Small intestine (tissue), 7 donors: Measurements from ENCODE around the gene NOLC1. TPM values are rescaled to one million over a fixed set of nuclear protein-coding genes. Genes with fewer than 3 reads are reported as not detected.

Experiments used
- DNase-seq, 2 donors: peaks; one replicate each; pipeline versions ENCODE4 v3.0.0 to v3.0.0-alpha.2; 2013
- FAIRE-seq: peaks from 2 replicates; lab custom pipeline; 2012; peaks lifted over from hg19 to GRCh38; lab: Jason Lieb, UNC
- H3K27ac ChIP-seq, 3 donors: one replicate each; pipeline ENCODE4 v1.5.1; 2013; ENCODE audit warnings: low read length in 2 of 3, mild to moderate bottlenecking in 2 of 3, control low read depth in 1 of 3, inconsistent platforms in 1 of 3, low read depth in 1 of 3, moderate library complexity in 1 of 3
- H3K27me3 ChIP-seq, 3 donors: one replicate each; pipeline ENCODE4 v1.6.1; 2013; ENCODE audit warnings: low read length in 3 of 3, inconsistent platforms in 1 of 3; ENCODE audit not compliant: control insufficient read depth in 3 of 3, insufficient read depth in 3 of 3
- H3K36me3 ChIP-seq, 3 donors: one replicate each; pipeline ENCODE4 v1.6.1; 2013; ENCODE audit warnings: low read length in 3 of 3, inconsistent platforms in 1 of 3, low read depth in 1 of 3, mild to moderate bottlenecking in 1 of 3, moderate library complexity in 1 of 3; ENCODE audit not compliant: control insufficient read depth in 3 of 3, insufficient read depth in 2 of 3
- H3K4me1 ChIP-seq, 3 donors: one replicate each; pipeline ENCODE4 v1.6.1; 2013; ENCODE audit warnings: low read length in 2 of 3, inconsistent platforms in 1 of 3, low read depth in 1 of 3, mild to moderate bottlenecking in 1 of 3, moderate library complexity in 1 of 3; ENCODE audit not compliant: control insufficient read depth in 3 of 3, insufficient read depth in 2 of 3
- H3K4me3 ChIP-seq, 3 donors: one replicate each; pipeline ENCODE4 v1.5.1; 2013; ENCODE audit warnings: low read length in 3 of 3, control low read depth in 1 of 3, inconsistent platforms in 1 of 3, low read depth in 1 of 3, mild to moderate bottlenecking in 1 of 3, moderate library complexity in 1 of 3
- H3K9me3 ChIP-seq, 2 donors: one replicate each; pipeline ENCODE4 v1.6.1; 2013; ENCODE audit warnings: low read depth in 1 of 2, low read length in 1 of 2; ENCODE audit not compliant: control insufficient read depth in 2 of 2, insufficient read depth in 1 of 2
- WGBS, 3 donors: extraction: QIAGEN DNeasy Blood & Tissue Kit; methylation state at CpG; one replicate each; pipeline ENCODE4 v1.1.7; 2013; 5-methylcytosine and 5-hydroxymethylcytosine counted together
- polyA plus RNA-seq, 4 donors: library from polyadenylated mRNA; stranded (reverse) in 3 of 4; unstranded in 1 of 4; fragments of 200-250 nt in 3 of 4; fragments of 120-200 nt in 1 of 4; gene quantifications; one replicate each; pipeline versions ENCODE4 v1.2.1 to v1.2.3, GENCODE V29; 2013
- donor health status: healthy with polysubstance abuse.
- donor health status: control.
- donor health status: control.
- donor health status: Bipolar disorder and iron deficiency.
- donor health status: healthy.

The NOLC1 gene
- polyA plus RNA-seq, 4 donors: 12.7 to 60.4 (median 34.3) TPM

DNA sequence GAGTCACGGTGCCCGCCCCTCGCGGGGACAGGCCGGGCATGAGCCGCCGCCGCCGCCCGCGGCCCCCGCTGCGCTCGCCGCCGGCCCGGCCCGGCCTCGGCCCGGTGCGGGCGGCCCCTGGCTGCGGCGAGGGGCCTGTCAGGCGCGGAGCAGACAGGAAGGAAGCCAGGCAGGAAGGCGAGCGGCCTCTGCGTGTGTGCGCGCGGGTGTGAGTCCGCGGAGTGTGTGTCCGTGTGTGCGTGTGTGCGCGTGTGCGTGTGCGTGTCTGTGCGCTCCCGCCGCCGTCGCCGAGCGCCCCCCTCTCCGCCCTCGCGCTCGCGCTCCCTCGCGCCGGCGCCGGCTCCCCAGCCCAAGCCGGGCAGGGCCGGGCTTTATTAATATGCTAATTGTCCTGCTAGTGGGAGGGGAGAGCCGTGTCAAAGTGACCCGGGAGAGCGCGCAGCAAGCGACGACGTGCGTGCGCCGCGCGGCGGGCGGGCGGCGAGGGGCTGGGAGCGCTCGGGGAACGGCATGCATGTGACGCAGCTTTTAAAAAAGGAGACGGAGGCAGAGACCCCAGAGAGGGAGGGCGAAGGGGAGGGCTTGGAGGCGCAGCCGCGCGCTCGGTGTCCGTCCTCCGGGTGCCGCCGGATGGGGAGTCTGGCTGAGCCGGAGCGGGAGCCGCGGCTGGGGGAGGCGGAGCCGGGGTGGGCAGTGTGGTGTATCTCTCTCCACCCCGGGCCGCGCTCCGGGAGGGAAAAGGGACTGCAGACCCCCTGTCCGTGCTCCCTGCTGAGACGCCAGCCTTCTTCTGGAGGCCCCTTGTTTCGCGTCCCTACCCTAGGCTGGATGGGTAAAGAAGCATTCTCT is 31.8 kb upstream of the NOLC1 start, which contains the start of gene LDB1:
Gene LDB1, minus strand, starts transcription at position 227 of the 849 bp plus-strand sequence. CDS start 258 bp downstream, outside the sequence.
- H3K36me3 ChIP-seq: peaks cover 0 to 3% (median 0%) of the 10 kb centered on the region in 3 donors
- no peaks in the 10 kb centered on the region for H3K27me3 ChIP-seq
- WGBS, 3 donors: 0% methylated on average over 85 to 104 of the region's 104 CpGs
- H3K27ac ChIP-seq: peak within 1 kb of the TSS; percentile 94 to 98 (median 96)
- H3K4me1 ChIP-seq: peaks cover 2 to 53% (median 10%) of the 10 kb centered on the region in 3 donors
- H3K4me3 ChIP-seq: peak within 1 kb of the TSS; percentile 88 to 96 (median 95)
- FAIRE-seq (no peak), DNase-seq (peak; percentile 84 to 94)
- H3K9me3 ChIP-seq: no peaks in the 10 kb centered on the region

- DNase-seq (peak in 1 of 2 donors; percentile 61), FAIRE-seq (no peak)
- H3K4me3 ChIP-seq: peak overlapping the region; percentile 88 to 96 (median 95)
- no peaks in the 10 kb centered on the region for H3K27me3 ChIP-seq
- H3K4me1 ChIP-seq: peaks cover 2 to 49% (median 10%) of the 10 kb centered on the region in 3 donors
- whole genome bisulfite sequencing, 3 donors: 5 to 19% (median 9%) methylated on average over 15 of the region's 15 CpGs
- H3K27ac ChIP-seq: peak overlapping the region; percentile 94 to 98 (median 96)
- H3K9me3 ChIP-seq: no peaks in the 10 kb centered on the region
- peaks cover 0 to 3% (median 0%) of the 10 kb centered on the region in 3 donors for H3K36me3 ChIP-seq
Observed at GRCh38 chr10:102120991-102121738, 31.0 kb upstream of the NOLC1 start.

GRCh38 chr10:102121739-102122372 is 30.3 kb upstream of the NOLC1 start:
- peak overlapping the region in 1 of 3 donors; percentile 95 for H3K4me3 ChIP-seq
- peaks cover 0 to 3% (median 0%) of the 10 kb centered on the region in 3 donors for H3K36me3 ChIP-seq
- no peaks in the 10 kb centered on the region for H3K9me3 ChIP-seq
- WGBS, 3 donors: 50 to 54% (median 52%) methylated on average over 6 of the region's 6 CpGs
- H3K27ac ChIP-seq: peak overlapping the region in 2 of 3 donors; percentile 94 to 98
- no peak for FAIRE-seq
- peak in 1 of 2 donors; percentile 41 for DNase-seq
- H3K4me1 ChIP-seq: peaks cover 2 to 44% (median 7%) of the 10 kb centered on the region in 3 donors
- no peaks in the 10 kb centered on the region for H3K27me3 ChIP-seq

GRCh38 chr10:102122450-102122849 is 29.7 kb upstream of the NOLC1 start:
- peak overlapping the region in 2 of 3 donors; percentile 94 to 98 for H3K27ac ChIP-seq
- DNase-seq (no peak), FAIRE-seq (no peak)
- H3K9me3 ChIP-seq: no peaks in the 10 kb centered on the region
- no peaks in the 10 kb centered on the region for H3K27me3 ChIP-seq
- H3K36me3 ChIP-seq: peaks cover 0 to 3% (median 0%) of the 10 kb centered on the region in 3 donors
- no peak overlapping the region for H3K4me3 ChIP-seq
- H3K4me1 ChIP-seq: peaks cover 2 to 38% (median 5%) of the 10 kb centered on the region in 3 donors
- WGBS, 3 donors: 96 to 100% (median 100%) methylated on average over 1 of the region's 1 CpG

DNA sequence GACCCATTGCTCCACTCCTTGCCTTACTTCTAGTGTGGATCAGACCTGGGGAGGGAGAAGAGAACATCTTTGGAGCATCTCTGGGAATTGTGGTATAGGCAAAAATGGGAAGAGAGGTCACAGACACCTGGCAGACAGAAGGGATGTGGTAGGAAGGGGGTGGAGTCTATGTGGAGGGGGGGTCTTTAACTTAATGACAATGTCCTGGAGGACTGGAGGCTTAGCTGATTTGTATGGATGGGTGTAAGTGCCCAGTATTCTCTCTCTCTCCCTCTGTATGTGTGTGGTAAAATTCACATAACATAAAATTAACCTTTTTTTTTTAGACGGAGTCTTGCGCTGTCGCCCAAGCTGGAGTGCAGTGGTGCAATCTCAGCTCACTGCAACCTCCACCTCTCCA is 29.0 kb upstream of the NOLC1 start:
- H3K4me3 ChIP-seq: no peak overlapping the region
- peak overlapping the region in 1 of 3 donors; percentile 94 for H3K27ac ChIP-seq
- 93 to 100% (median 95%) methylated on average over 3 of the region's 3 CpGs for WGBS, 3 donors
- no peak for DNase-seq
- H3K4me1 ChIP-seq: peaks cover 2 to 30% (median 3%) of the 10 kb centered on the region in 3 donors
- no peaks in the 10 kb centered on the region for H3K27me3 ChIP-seq
- FAIRE-seq: no peak
- no peaks in the 10 kb centered on the region for H3K36me3 ChIP-seq
- no peaks in the 10 kb centered on the region for H3K9me3 ChIP-seq

- WGBS, 3 donors: 85 to 90% (median 85%) methylated on average over 8 of the region's 8 CpGs
- Histone ChIP-seq H3K27me3 (no peaks in the 10 kb centered on the region), H3K4me3 (no peak overlapping the region), H3K36me3 (peaks cover 0 to 4% (median 0%) of the 10 kb centered on the region in 3 donors), H3K9me3 (no peaks in the 10 kb centered on the region), H3K4me1 (peaks cover 2 to 22% (median 3%) of the 10 kb centered on the region in 3 donors), H3K27ac (no peak overlapping the region)
- FAIRE-seq (no peak), DNase-seq (no peak)
Observed at GRCh38 chr10:102131286-102132170, 20.7 kb upstream of the NOLC1 start.

- no peaks in the 10 kb centered on the region for H3K27me3 ChIP-seq
- DNase-seq (no peak), FAIRE-seq (no peak)
- peaks cover 0 to 6% (median 0%) of the 10 kb centered on the region in 3 donors for H3K36me3 ChIP-seq
- H3K27ac ChIP-seq: peak overlapping the region in 2 of 3 donors; percentile 54 to 70
- no peaks in the 10 kb centered on the region for H3K9me3 ChIP-seq
- H3K4me3 ChIP-seq: peak overlapping the region in 1 of 3 donors; percentile 76
- H3K4me1 ChIP-seq: peaks cover 2 to 26% (median 6%) of the 10 kb centered on the region in 3 donors
- WGBS, 3 donors: 15 to 25% (median 21%) methylated on average over 8 of the region's 8 CpGs
Observed at GRCh38 chr10:102132193-102132562, 20.0 kb upstream of the NOLC1 start.
